K562 (cell line): Measurements from ENCODE around the gene FIBP. TPM values are rescaled to one million over a fixed set of nuclear protein-coding genes. Genes with fewer than 3 reads are reported as not detected.

Experiments used
- ATF1 ChIP-seq, 2 experiments: fragments of 450-650 bp in 1 of 2; IDR thresholded peaks; 2 replicates each; pipeline ENCODE4 v1.6.1; 2016; ENCODE audit warnings: missing compliant biosample characterization in 1 of 2, missing genetic modification characterization in 1 of 2
- BRD4 ChIP-seq: fragments of 200-600 bp; sonication (generic); IDR thresholded peaks from 2 replicates; pipeline ENCODE4 v1.6.1; 2017; ENCODE audit warnings: inconsistent platforms
- CBX2 ChIP-seq: fragments of 200-600 bp; sonication (generic); IDR thresholded peaks from one replicate; pipeline ENCODE4 v1.6.1; 2012; ENCODE audit warnings: mild to moderate bottlenecking, low read length, inconsistent platforms; ENCODE audit not compliant: insufficient read depth, poor library complexity, severe bottlenecking
- CBX3 ChIP-seq, 2 experiments: IDR thresholded peaks; 1 replicate in 1 of 2; 2 replicates in 1 of 2; pipeline ENCODE4 v1.6.1; 2012; ENCODE audit warnings: inconsistent platforms in 2 of 2, low read length in 2 of 2, borderline replicate concordance in 1 of 2, control low read depth in 1 of 2
- ESRRA ChIP-seq: fragments of 450-650 bp; IDR thresholded peaks from 2 replicates; pipeline ENCODE4 v1.6.1; 2014; ENCODE audit warnings: low read depth, mild to moderate bottlenecking, moderate library complexity, borderline replicate concordance
- FOXA1 ChIP-seq: fragments of 450-650 bp; IDR thresholded peaks from 2 replicates; pipeline ENCODE4 v1.6.1; 2016; ENCODE audit warnings: mild to moderate bottlenecking, borderline replicate concordance
- FOXK1 ChIP-seq: sonication (generic); formaldehyde crosslinking; IDR thresholded peaks from 2 replicates; pipeline ENCODE4 v1.8.0; 2022; ENCODE audit warnings: missing genetic modification reagents, mild to moderate bottlenecking, borderline replicate concordance
- GTF2F1 ChIP-seq: IDR thresholded peaks from 2 replicates; pipeline ENCODE4 v1.6.1; 2011; ENCODE audit warnings: low read depth, low read length, improper control_type of control experiment
- HMGN3 ChIP-seq: IDR thresholded peaks from 2 replicates; pipeline ENCODE4 v1.6.1; 2011; ENCODE audit warnings: borderline replicate concordance, low read depth, mild to moderate bottlenecking, mixed read lengths, low read length; ENCODE audit not compliant: insufficient read length; ENCODE audit errors: extremely low read depth
- HNRNPL ChIP-seq: fragments of 200-400 bp; formaldehyde crosslinking; IDR thresholded peaks from 2 replicates; pipeline ENCODE4 v1.6.1; 2017; ENCODE audit warnings: low read depth, mild to moderate bottlenecking, low read length
- JUNB ChIP-seq: fragments of 450-650 bp; formaldehyde crosslinking; conservative IDR thresholded peaks from 2 replicates; pipeline ENCODE4 v1.4.0; 2020; ENCODE audit warnings: mild to moderate bottlenecking
- KAT7 ChIP-seq: sonication (generic); formaldehyde crosslinking; IDR thresholded peaks from 2 replicates; pipeline ENCODE4 v1.8.0; 2022; ENCODE audit warnings: missing genetic modification reagents, mild to moderate bottlenecking, borderline replicate concordance
- KDM1A ChIP-seq, 2 experiments: fragments of 450-650 bp; IDR thresholded peaks; 2 replicates each; pipeline ENCODE4 v1.6.1; 2016; ENCODE audit warnings: mild to moderate bottlenecking in 2 of 2
- L3MBTL2 ChIP-seq: fragments of 450-650 bp; IDR thresholded peaks from 2 replicates; pipeline ENCODE4 v1.6.1; 2016; ENCODE audit warnings: mild to moderate bottlenecking, moderate library complexity
- LCOR ChIP-seq: sonication (generic); formaldehyde crosslinking; IDR thresholded peaks from 2 replicates; pipeline ENCODE4 v1.8.0; 2022; ENCODE audit warnings: mild to moderate bottlenecking, missing genetic modification reagents
- SIN3A ChIP-seq, 2 experiments: fragments of 150-350 bp in 1 of 2; IDR thresholded peaks; 2 replicates each; pipeline ENCODE4 v1.6.1; 2011 to 2016; ENCODE audit warnings: borderline replicate concordance in 2 of 2, low read depth in 2 of 2, low read length in 2 of 2, mild to moderate bottlenecking in 2 of 2, moderate library complexity in 2 of 2; ENCODE audit not compliant: control insufficient read depth in 1 of 2
- SMAD1 ChIP-seq: fragments of 150-350 bp; IDR thresholded peaks from 2 replicates; pipeline ENCODE4 v1.6.1; 2014; ENCODE audit warnings: low read length, low read depth; ENCODE audit not compliant: partially characterized antibody
- SP2 ChIP-seq: IDR thresholded peaks from 2 replicates; pipeline ENCODE4 v1.6.1; 2011; ENCODE audit warnings: mild to moderate bottlenecking, low read depth, low read length, moderate library complexity; ENCODE audit not compliant: poor library complexity, severe bottlenecking; ENCODE audit errors: extremely low read depth
- ZNF23 ChIP-seq: fragments of 250-450 bp; sonication (Bioruptor Pico); IDR thresholded peaks from 2 replicates; pipeline ENCODE4 v1.4.0; 2020; ENCODE audit warnings: mild to moderate bottlenecking
- polyA plus RNA-seq, 8 experiments: library from polyadenylated mRNA; depleted of rRNA in 4 of 8; stranded (reverse) in 5 of 8; unstranded in 3 of 8; fragments of >200 nt; fragmentation: Nextera tagmentation in 2 of 8; fragmentation: Illumina TruSeq in 1 of 8; extraction: Ambion mirVana in 2 of 8; extraction: Trizol in 1 of 8; gene quantifications; 2 replicates each; pipeline versions ENCODE4 v1.2.1 to v1.2.3, GENCODE V29; 2011 to 2014; ENCODE audit warnings: inconsistent platforms in 1 of 8, missing spikeins in 1 of 8
- total RNA-seq, 7 experiments: library from RNA; depleted of rRNA in 6 of 7; stranded (reverse); fragments of >200 nt in 6 of 7; fragmentation: Illumina TruSeq in 2 of 7; extraction: Trizol in 2 of 7; gene quantifications; 2 replicates each; pipeline versions ENCODE4 v1.2.1 to v1.2.3, GENCODE V29; 2011 to 2021; ENCODE audit warnings: low replicate concordance in 1 of 7
- TF ChIP-seq, protein P1 (sequence below): fragments of 450-650 bp; IDR thresholded peaks from 2 replicates; pipeline ENCODE4 v1.6.1; 2016; ENCODE audit warnings: mild to moderate bottlenecking
- TF ChIP-seq, protein P2 (sequence below): fragments of 450-650 bp; formaldehyde crosslinking; IDR thresholded peaks from 2 replicates; pipeline ENCODE4 v1.4.0; 2020; ENCODE audit warnings: mild to moderate bottlenecking, moderate library complexity
- TF ChIP-seq, protein P3 (sequence below): fragments of 450-650 bp; IDR thresholded peaks from 2 replicates; pipeline ENCODE4 v1.6.1; 2016; ENCODE audit warnings: borderline replicate concordance

FIBP gene
- total and polyA plus RNA-seq, 9 of the 15 experiments (the other 6 are each of a cell fraction or from before 2014, with no cell fraction given) = 41.2 to 79.2 (median 48.6) TPM

DNA sequence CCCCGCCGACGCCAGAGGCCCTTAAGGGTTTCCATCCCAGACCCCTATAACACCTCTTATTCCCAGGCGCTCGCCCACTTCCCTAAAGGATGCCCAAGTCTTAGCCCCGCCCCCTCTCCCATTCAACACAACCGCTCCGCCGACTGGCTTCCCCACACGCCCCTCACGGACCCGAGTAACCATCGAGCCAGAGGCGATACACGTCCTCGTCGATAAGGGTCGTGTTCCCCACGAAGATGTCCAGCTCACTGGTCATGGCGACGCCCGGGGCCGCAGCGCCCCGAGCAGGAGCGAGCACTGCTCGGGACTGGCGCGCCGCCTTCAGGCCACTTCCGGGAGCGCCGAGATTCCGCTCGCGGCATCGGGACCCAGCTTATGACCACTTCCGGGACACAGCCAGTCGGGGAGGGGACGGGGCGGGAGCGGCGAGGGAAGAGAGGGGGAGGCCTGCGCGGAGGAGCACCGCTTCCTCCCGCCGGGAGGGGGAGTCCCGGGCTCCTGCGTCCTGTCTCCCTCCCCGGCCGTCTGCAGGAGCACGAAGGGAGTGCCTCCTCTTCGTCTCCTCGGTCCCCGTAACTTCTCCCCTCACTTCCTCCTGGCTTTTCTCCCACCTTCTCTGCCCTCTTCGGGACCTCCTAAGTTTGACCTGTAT is at the start of gene FIBP (continued):
- TF ChIP-seq L3MBTL2 (peak; percentile 81), GTF2F1 (no peak; the same call in 1 of the 2 replicates), KAT7 (CRISPR knock-in tag) (peak; percentile 92; the same call in 1 of the 2 replicates), HMGN3 (peak; percentile 78), LCOR (CRISPR knock-in tag) (peak; percentile 90), CBX2 (no peak), HNRNPL (no peak), SP2 (no peak), ZNF23 (CRISPR knock-in tag) (no peak), JUNB (CRISPR knock-in tag) (no peak), FOXK1 (no peak), FOXA1 (no peak), ESRRA (peak; percentile 78; the same call in 1 of the 2 replicates), BRD4 (no peak), SIN3A (IDR thresholded peaks at IDR 0.05; ENCODE audit: borderline replicate concordance in 2 of 2, control insufficient read depth in 1 of 2, low read depth in 2 of 2, low read length in 2 of 2) (peak; percentile 62 to 85; a peak in 2 of 4 replicates), SMAD1 (no peak), CBX3 (IDR thresholded peaks at IDR 0.05; ENCODE audit: borderline replicate concordance in 1 of 2, low read length in 2 of 2) (peak in 1 of 2 experiments; percentile 43; a peak in 1 of 3 replicates), ATF1 (CRISPR knock-in tag; IDR thresholded peaks at IDR 0.05) (peak; percentile 79), ATF1 (tag; IDR thresholded peaks at IDR 0.05) (peak; percentile 95), KDM1A (IDR thresholded peaks at IDR 0.05) (peak in 1 of 2 experiments; percentile 58; a peak in 3 of 4 replicates)
- TF ChIP-seq, protein P1, sequence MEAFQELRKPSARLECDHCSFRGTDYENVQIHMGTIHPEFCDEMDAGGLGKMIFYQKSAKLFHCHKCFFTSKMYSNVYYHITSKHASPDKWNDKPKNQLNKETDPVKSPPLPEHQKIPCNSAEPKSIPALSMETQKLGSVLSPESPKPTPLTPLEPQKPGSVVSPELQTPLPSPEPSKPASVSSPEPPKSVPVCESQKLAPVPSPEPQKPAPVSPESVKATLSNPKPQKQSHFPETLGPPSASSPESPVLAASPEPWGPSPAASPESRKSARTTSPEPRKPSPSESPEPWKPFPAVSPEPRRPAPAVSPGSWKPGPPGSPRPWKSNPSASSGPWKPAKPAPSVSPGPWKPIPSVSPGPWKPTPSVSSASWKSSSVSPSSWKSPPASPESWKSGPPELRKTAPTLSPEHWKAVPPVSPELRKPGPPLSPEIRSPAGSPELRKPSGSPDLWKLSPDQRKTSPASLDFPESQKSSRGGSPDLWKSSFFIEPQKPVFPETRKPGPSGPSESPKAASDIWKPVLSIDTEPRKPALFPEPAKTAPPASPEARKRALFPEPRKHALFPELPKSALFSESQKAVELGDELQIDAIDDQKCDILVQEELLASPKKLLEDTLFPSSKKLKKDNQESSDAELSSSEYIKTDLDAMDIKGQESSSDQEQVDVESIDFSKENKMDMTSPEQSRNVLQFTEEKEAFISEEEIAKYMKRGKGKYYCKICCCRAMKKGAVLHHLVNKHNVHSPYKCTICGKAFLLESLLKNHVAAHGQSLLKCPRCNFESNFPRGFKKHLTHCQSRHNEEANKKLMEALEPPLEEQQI = no peak
- TF ChIP-seq, protein P2, sequence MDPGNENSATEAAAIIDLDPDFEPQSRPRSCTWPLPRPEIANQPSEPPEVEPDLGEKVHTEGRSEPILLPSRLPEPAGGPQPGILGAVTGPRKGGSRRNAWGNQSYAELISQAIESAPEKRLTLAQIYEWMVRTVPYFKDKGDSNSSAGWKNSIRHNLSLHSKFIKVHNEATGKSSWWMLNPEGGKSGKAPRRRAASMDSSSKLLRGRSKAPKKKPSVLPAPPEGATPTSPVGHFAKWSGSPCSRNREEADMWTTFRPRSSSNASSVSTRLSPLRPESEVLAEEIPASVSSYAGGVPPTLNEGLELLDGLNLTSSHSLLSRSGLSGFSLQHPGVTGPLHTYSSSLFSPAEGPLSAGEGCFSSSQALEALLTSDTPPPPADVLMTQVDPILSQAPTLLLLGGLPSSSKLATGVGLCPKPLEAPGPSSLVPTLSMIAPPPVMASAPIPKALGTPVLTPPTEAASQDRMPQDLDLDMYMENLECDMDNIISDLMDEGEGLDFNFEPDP (CRISPR knock-in tag) = no peak
- TF ChIP-seq, protein P3, sequence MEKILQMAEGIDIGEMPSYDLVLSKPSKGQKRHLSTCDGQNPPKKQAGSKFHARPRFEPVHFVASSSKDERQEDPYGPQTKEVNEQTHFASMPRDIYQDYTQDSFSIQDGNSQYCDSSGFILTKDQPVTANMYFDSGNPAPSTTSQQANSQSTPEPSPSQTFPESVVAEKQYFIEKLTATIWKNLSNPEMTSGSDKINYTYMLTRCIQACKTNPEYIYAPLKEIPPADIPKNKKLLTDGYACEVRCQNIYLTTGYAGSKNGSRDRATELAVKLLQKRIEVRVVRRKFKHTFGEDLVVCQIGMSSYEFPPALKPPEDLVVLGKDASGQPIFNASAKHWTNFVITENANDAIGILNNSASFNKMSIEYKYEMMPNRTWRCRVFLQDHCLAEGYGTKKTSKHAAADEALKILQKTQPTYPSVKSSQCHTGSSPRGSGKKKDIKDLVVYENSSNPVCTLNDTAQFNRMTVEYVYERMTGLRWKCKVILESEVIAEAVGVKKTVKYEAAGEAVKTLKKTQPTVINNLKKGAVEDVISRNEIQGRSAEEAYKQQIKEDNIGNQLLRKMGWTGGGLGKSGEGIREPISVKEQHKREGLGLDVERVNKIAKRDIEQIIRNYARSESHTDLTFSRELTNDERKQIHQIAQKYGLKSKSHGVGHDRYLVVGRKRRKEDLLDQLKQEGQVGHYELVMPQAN = peak; percentile 68; the same call in 1 of the 2 replicates
